A549 (cell line): Measurements from ENCODE around the gene NEK9. TPM values are rescaled to one million over a fixed set of nuclear protein-coding genes. Genes with fewer than 3 reads are reported as not detected.

Experiments
- ATAC-seq, 2 experiments: fragments of 200-7000 bp in 1 of 2; fragments of >200 bp in 1 of 2; cut with Nextera tagmentation in 1 of 2; cut with Tn5 transposase in 1 of 2; 3 replicates each; pipeline versions ENCODE4 v1.8.0 to v1.9.1; 2018 to 2020; ENCODE audit warnings: mild to moderate bottlenecking in 1 of 2, moderate library complexity in 1 of 2
- CTCF ChIA-PET: fragments of 300-600 bp; sonication (Branson Sonifier 250); formaldehyde crosslinking; extraction: SDS; loops from one replicate; lab custom pipeline; 2021; ENCODE audit warnings: antibody characterized with exemption, inconsistent platforms; lab: Yijun Ruan, JAX
- POLR2A ChIA-PET: fragments of 350-600 bp; formaldehyde crosslinking; extraction: SDS; loops from one replicate; lab custom pipeline; 2021; ENCODE audit warnings: antibody characterized with exemption, inconsistent platforms; lab: Yijun Ruan, JAX
- DNase-seq, 2 experiments: peaks; one replicate each; pipeline versions ENCODE4 v3.0.0 to v3.0.0-alpha.2; 2011 to 2016; ENCODE audit warnings: low read depth in 1 of 2, low spot score in 1 of 2
- FAIRE-seq: peaks from 2 replicates; lab custom pipeline; 2011; peaks lifted over from hg19 to GRCh38; lab: Jason Lieb, UNC
- H3K27ac ChIP-seq, 2 experiments: fragments of >200 bp; sonication (Bioruptor Twin); formaldehyde crosslinking; 3 replicates each; pipeline ENCODE4 v1.5.1; 2016 to 2017
- H3K4me1 ChIP-seq: fragments of >200 bp; sonication (Bioruptor Twin); formaldehyde crosslinking; 3 replicates; pipeline ENCODE4 v1.6.1; 2016
- H3K4me2 ChIP-seq: fragments of >200 bp; sonication (Bioruptor Twin); formaldehyde crosslinking; 3 replicates; pipeline ENCODE4 v1.6.1; 2016
- H3K4me3 ChIP-seq: fragments of >200 bp; sonication (Bioruptor Twin); formaldehyde crosslinking; 3 replicates; pipeline ENCODE4 v1.5.1; 2016
- H3K9me3 ChIP-seq: fragments of >200 bp; sonication (Bioruptor Twin); formaldehyde crosslinking; 3 replicates; pipeline ENCODE4 v1.6.1; 2016
- CBX8 ChIP-seq: fragments of 200-600 bp; sonication (generic); IDR thresholded peaks from 2 replicates; pipeline ENCODE4 v1.6.1; 2016
- CEBPB ChIP-seq, 2 experiments: fragments of >200 bp in 1 of 2; sonication (Bioruptor Twin) in 1 of 2; formaldehyde crosslinking in 1 of 2; IDR thresholded peaks; 2 replicates each; pipeline ENCODE4 v1.6.1; 2012 to 2016
- CHD4 ChIP-seq: fragments of 200-600 bp; sonication (generic); IDR thresholded peaks from 2 replicates; pipeline ENCODE4 v1.6.1; 2016; ENCODE audit warnings: antibody characterized with exemption, mild to moderate bottlenecking, borderline replicate concordance
- ESRRA ChIP-seq: fragments of 150-350 bp; IDR thresholded peaks from 2 replicates; pipeline ENCODE4 v1.6.1; 2014; ENCODE audit warnings: mild to moderate bottlenecking, low read length, borderline replicate concordance
- HMGXB4 ChIP-seq: fragments of 250-450 bp; sonication (Bioruptor Pico); IDR thresholded peaks from 2 replicates; pipeline ENCODE4 v1.5.0; 2021; ENCODE audit warnings: mild to moderate bottlenecking, moderate library complexity, borderline replicate concordance
- HOXB13 ChIP-seq: fragments of 250-450 bp; sonication (Bioruptor Pico); IDR thresholded peaks from 2 replicates; pipeline ENCODE4 v1.5.0; 2020; ENCODE audit warnings: low read depth, mild to moderate bottlenecking, moderate library complexity
- KDM5A ChIP-seq: fragments of 200-600 bp; sonication (generic); IDR thresholded peaks from 2 replicates; pipeline ENCODE4 v1.6.1; 2016; ENCODE audit warnings: antibody characterized with exemption, mild to moderate bottlenecking
- MAFK ChIP-seq: fragments of 450-650 bp; IDR thresholded peaks from 2 replicates; pipeline ENCODE4 v1.6.1; 2014; ENCODE audit not compliant: partially characterized antibody
- MAX ChIP-seq: IDR thresholded peaks from 2 replicates; pipeline ENCODE4 v1.6.1; 2012
- MAZ ChIP-seq: fragments of 150-350 bp; IDR thresholded peaks from 2 replicates; pipeline ENCODE4 v1.6.1; 2014; ENCODE audit warnings: antibody characterized with exemption, low read depth, low read length, borderline replicate concordance
- MYC ChIP-seq: IDR thresholded peaks from 2 replicates; pipeline ENCODE4 v1.6.1; 2012; ENCODE audit warnings: mild to moderate bottlenecking, inconsistent platforms, low read length, improper control_type of control experiment, borderline replicate concordance
- NFE2L2 ChIP-seq: fragments of 150-350 bp; conservative IDR thresholded peaks from 2 replicates; pipeline ENCODE4 v1.6.1; 2014; ENCODE audit warnings: low read length
- NR3C1 ChIP-seq: fragments of >200 bp; sonication (Bioruptor Twin); formaldehyde crosslinking; IDR thresholded peaks from 3 replicates; pipeline ENCODE4 v1.6.1; 2017
- PHF8 ChIP-seq: fragments of 200-600 bp; sonication (generic); IDR thresholded peaks from 2 replicates; pipeline ENCODE4 v1.6.1; 2016; ENCODE audit warnings: low read depth, mild to moderate bottlenecking, antibody characterized with exemption, moderate library complexity, borderline replicate concordance
- RAD21 ChIP-seq, 2 experiments: fragments of >200 bp in 1 of 2; sonication (Bioruptor Twin) in 1 of 2; formaldehyde crosslinking in 1 of 2; IDR thresholded peaks in 1 of 2; conservative IDR thresholded peaks in 1 of 2; 2 replicates in 1 of 2; 3 replicates in 1 of 2; pipeline ENCODE4 v1.6.1; 2012 to 2018; ENCODE audit warnings: inconsistent platforms in 1 of 2
- RCOR1 ChIP-seq: fragments of 150-350 bp; IDR thresholded peaks from 2 replicates; pipeline ENCODE4 v1.6.1; 2014; ENCODE audit warnings: antibody characterized with exemption, low read length, low read depth
- REST ChIP-seq: fragments of 200-600 bp; sonication (generic); IDR thresholded peaks from 2 replicates; pipeline ENCODE4 v1.6.1; 2016; ENCODE audit warnings: antibody characterized with exemption, mild to moderate bottlenecking, moderate library complexity
- RNF2 ChIP-seq: fragments of 200-600 bp; sonication (generic); IDR thresholded peaks from 2 replicates; pipeline ENCODE4 v1.6.1; 2016; ENCODE audit warnings: low read depth, mild to moderate bottlenecking, antibody characterized with exemption, moderate library complexity, borderline replicate concordance
- SMC3 ChIP-seq: fragments of >200 bp; sonication (Bioruptor Twin); formaldehyde crosslinking; IDR thresholded peaks from 3 replicates; pipeline ENCODE4 v1.6.1; 2018; ENCODE audit warnings: inconsistent platforms
- SREBF2 ChIP-seq: fragments of 450-650 bp; IDR thresholded peaks from 2 replicates; pipeline ENCODE4 v1.6.1; 2014; ENCODE audit warnings: mild to moderate bottlenecking, moderate library complexity
- ZC3H11A ChIP-seq: fragments of 450-650 bp; IDR thresholded peaks from 2 replicates; pipeline ENCODE4 v1.6.1; 2014; ENCODE audit warnings: antibody characterized with exemption, mild to moderate bottlenecking
- ZNF302 ChIP-seq: fragments of 250-450 bp; sonication (Bioruptor Pico); IDR thresholded peaks from 2 replicates; pipeline ENCODE4 v1.9.0; 2021; ENCODE audit warnings: inconsistent platforms, mild to moderate bottlenecking, moderate library complexity
- ZSCAN20 ChIP-seq: fragments of 250-450 bp; sonication (Bioruptor Pico); IDR thresholded peaks from 2 replicates; pipeline ENCODE4 v1.8.0; 2022; ENCODE audit warnings: mild to moderate bottlenecking, moderate library complexity
- WGBS: methylation state at CpG from one replicate; pipeline ENCODE4 v1.1.6; 2017; ENCODE audit errors: missing lambda C conversion rate; 5-methylcytosine and 5-hydroxymethylcytosine counted together
- polyA plus RNA-seq, 4 experiments: library from polyadenylated mRNA; depleted of rRNA in 3 of 4; stranded (reverse); fragments of >200 nt; fragmentation: RNase III in 1 of 4; extraction: RNeasy Plus Mini Kit Qiagen cat#74134 plus additional on column Dnase treatment in 1 of 4; gene quantifications; 2 replicates in 3 of 4; 3 replicates in 1 of 4; pipeline ENCODE4 v1.2.3, GENCODE V29; 2011 to 2017

The NEK9 gene
- polyA plus RNA-seq, 2 of the 4 experiments (the other 2 are of a cell fraction): 49.4 to 75.9 TPM

GRCh38 chr14:75054421-75054820, 72.4 kb downstream of the NEK9 start:
- FAIRE-seq (no peak), ATAC-seq (no peak), DNase-seq (no peak)
- TF ChIP-seq ZSCAN20 (CRISPR knock-in tag) (no peak), ESRRA (no peak), RAD21 (conservative IDR thresholded peaks at IDR 0.05 in 1 of 2, IDR thresholded peaks at IDR 0.05 in 1 of 2) (no peak), NFE2L2 (no peak), CEBPB (IDR thresholded peaks at IDR 0.05) (no peak), RNF2 (no peak), HMGXB4 (no peak), KDM5A (no peak), HOXB13 (CRISPR knock-in tag) (no peak)
- Histone ChIP-seq H3K9me3 (no peaks in the 10 kb centered on the region), H3K4me1 (peaks cover 9% of the 10 kb centered on the region; the same call in 1 of the 3 replicates), H3K27ac (no peak overlapping the region), H3K4me2 (no peak overlapping the region), H3K4me3 (no peak overlapping the region)
- CTCF ChIA-PET: interaction anchor here (1.9 kb wide), 1 partner anchor 34 kb away, joined by 6 read pairs; no protein-coding TSS in a partner anchor
- WGBS: 67% methylated on average over 1 of the region's 1 CpG
- POLR2A ChIA-PET: no interaction called here

GRCh38 chr14:75053396-75054291, 73.2 kb downstream of the NEK9 start:
- POLR2A ChIA-PET: no interaction called here
- FAIRE-seq: no peak

GRCh38 chr14:75051556-75051899, 75.3 kb downstream of the NEK9 start:
- Histone ChIP-seq H3K9me3 (no peaks in the 10 kb centered on the region), H3K27ac (peak overlapping the region in 1 of 2 experiments; percentile 93; a peak in 4 of 6 replicates)
- WGBS: 20% methylated on average over 5 of the region's 5 CpGs
- TF ChIP-seq RNF2 (no peak), ZNF302 (CRISPR knock-in tag) (no peak), CHD4 (no peak), HMGXB4 (no peak), MYC (no peak), SMC3 (no peak), RCOR1 (no peak), REST (no peak), MAZ (no peak), CBX8 (no peak), MAX (no peak), ZC3H11A (no peak)
- TF ChIP-seq, all 56 proteins: peak for 0
- no peak overlapping the region; the same call in 2 of the 3 replicates for H3K4me3 ChIP-seq
- ATAC-seq (peak in 1 of 2 experiments; percentile 37; a peak in 3 of 6 replicates), DNase-seq (no peak), FAIRE-seq (no peak)
- ChIA-PET POLR2A (interaction anchor here (0.6 to 0.9 kb wide), 3 partner anchors 16 to 38 kb away, joined by 3 read pairs; partner anchors contain the start of gene ZC2HC1C), CTCF (interaction anchor here (0.6 to 1.8 kb wide), 3 partner anchors 37 to 860 kb away, joined by 3 to 10 read pairs (median 3); no protein-coding TSS in a partner anchor)
- peak overlapping the region; percentile 84 for H3K4me2 ChIP-seq
- peaks cover 9% of the 10 kb centered on the region; the same call in 1 of the 3 replicates for H3K4me1 ChIP-seq

More at GRCh38 chr14:75053396-75054291, 73.2 kb downstream of the NEK9 start:
- no peak for DNase-seq
- peaks cover 9% of the 10 kb centered on the region; the same call in 1 of the 3 replicates for H3K4me1 ChIP-seq
- TF ChIP-seq PHF8 (no peak), NFE2L2 (no peak), NR3C1 (no peak), ESRRA (no peak), SREBF2 (no peak), RAD21 (conservative IDR thresholded peaks at IDR 0.05 in 1 of 2, IDR thresholded peaks at IDR 0.05 in 1 of 2) (no peak), MAX (no peak), CEBPB (IDR thresholded peaks at IDR 0.05) (no peak), MAFK (no peak)
- TF ChIP-seq, all 56 proteins: peak for 0
- Histone ChIP-seq H3K4me2 (no peak overlapping the region), H3K9me3 (no peaks in the 10 kb centered on the region), H3K4me3 (no peak overlapping the region), H3K27ac (no peak overlapping the region)
- ATAC-seq: no peak
- CTCF ChIA-PET: interaction anchor here (1.9 kb wide), 1 partner anchor 34 kb away, joined by 6 read pairs; no protein-coding TSS in a partner anchor
- 67% methylated on average over 5 of the region's 5 CpGs for WGBS
